ENCODE data around the gene ANKS1A. TPM values are rescaled to one million over a fixed set of nuclear protein-coding genes. Genes with fewer than 3 reads are reported as not detected.
A peak's percentile ranks its signal among the peaks of the same experiment; 100 is the strongest.

ANKS1A gene
- polyA plus RNA-seq, 3 donors: 1.7 to 8.0 (median 3.1) TPM

DNA sequence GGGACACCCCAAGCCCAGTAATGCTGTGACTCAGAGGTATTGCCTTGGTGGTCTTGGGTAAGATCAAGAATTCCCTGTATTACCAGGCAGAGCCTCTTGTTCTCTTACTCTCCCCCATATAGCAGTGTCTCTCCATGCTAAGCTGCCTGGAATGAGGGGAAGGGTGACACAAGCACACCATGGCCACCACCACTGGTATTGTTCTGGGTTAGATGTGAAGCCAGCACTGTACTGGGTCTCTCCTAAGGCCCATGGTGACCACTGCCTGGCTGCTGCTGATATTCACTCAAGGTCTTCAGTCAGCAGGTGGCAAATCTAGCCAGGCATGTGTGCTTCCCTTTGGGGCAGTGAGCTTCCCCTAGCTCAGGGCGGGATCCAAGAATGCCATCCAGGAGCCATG, 37.7 kb upstream of the ANKS1A start:
- TF ChIP-seq, protein P1, sequence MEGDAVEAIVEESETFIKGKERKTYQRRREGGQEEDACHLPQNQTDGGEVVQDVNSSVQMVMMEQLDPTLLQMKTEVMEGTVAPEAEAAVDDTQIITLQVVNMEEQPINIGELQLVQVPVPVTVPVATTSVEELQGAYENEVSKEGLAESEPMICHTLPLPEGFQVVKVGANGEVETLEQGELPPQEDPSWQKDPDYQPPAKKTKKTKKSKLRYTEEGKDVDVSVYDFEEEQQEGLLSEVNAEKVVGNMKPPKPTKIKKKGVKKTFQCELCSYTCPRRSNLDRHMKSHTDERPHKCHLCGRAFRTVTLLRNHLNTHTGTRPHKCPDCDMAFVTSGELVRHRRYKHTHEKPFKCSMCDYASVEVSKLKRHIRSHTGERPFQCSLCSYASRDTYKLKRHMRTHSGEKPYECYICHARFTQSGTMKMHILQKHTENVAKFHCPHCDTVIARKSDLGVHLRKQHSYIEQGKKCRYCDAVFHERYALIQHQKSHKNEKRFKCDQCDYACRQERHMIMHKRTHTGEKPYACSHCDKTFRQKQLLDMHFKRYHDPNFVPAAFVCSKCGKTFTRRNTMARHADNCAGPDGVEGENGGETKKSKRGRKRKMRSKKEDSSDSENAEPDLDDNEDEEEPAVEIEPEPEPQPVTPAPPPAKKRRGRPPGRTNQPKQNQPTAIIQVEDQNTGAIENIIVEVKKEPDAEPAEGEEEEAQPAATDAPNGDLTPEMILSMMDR (IDR thresholded peaks at IDR 0.05): no peak
- intact Hi-C loops (cut with micrococcal nuclease): no loop called here
- H3K79me2 ChIP-seq (ENCODE audit: insufficient read depth, low read length): peaks cover 3% of the 10 kb centered on the region
- H3K27ac ChIP-seq (ENCODE audit: low read depth in 1 of 2, low read length in 2 of 2): no peak overlapping the region
- no peaks in the 10 kb centered on the region for H3K27me3 Mint-ChIP-seq (ENCODE audit: low read depth in 3 of 3)
- peak in 1 of 3 donors; percentile 15 for DNase-seq
- peaks cover 35 to 68% of the 10 kb centered on the region in 2 donors for H3K36me3 ChIP-seq (replicated peaks in 1 of 2; ENCODE audit: control insufficient read depth in 1 of 2, insufficient read depth in 2 of 2, low read length in 2 of 2)
- no peaks in the 10 kb centered on the region for H4K20me1 ChIP-seq (ENCODE audit: insufficient read depth, low read length)
- no peak overlapping the region for H3K4me2 ChIP-seq (replicated peaks; ENCODE audit: extremely low read depth, low read length, poor library complexity, severe bottlenecking)
- H3K9ac ChIP-seq (ENCODE audit: insufficient read depth, low read length, poor library complexity, severe bottlenecking): no peak overlapping the region
- peak overlapping the region in 2 of 7 donors; percentile 27 to 56 for H3K27ac Mint-ChIP-seq
- H3K27me3 ChIP-seq (ENCODE audit: control insufficient read depth in 2 of 2, insufficient read depth in 2 of 2, low read length in 2 of 2): no peaks in the 10 kb centered on the region
- H3K36me3 Mint-ChIP-seq: peaks cover 63 to 70% of the 10 kb centered on the region in 2 donors
- no peaks in the 10 kb centered on the region for H3K9me3 Mint-ChIP-seq
- no peak overlapping the region for H2AFZ ChIP-seq (ENCODE audit: insufficient read depth, low read depth, low read length, poor library complexity, severe bottlenecking)
- H3K4me1 ChIP-seq (ENCODE audit: control insufficient read depth in 1 of 2, insufficient read depth in 2 of 2, low read length in 2 of 2): no peaks in the 10 kb centered on the region
- WGBS (ENCODE audit: insufficient coverage): 88% methylated on average over 1 of the region's 1 CpG
- no peaks in the 10 kb centered on the region for H3K9me3 ChIP-seq (replicated peaks in 1 of 2; ENCODE audit: control insufficient read depth in 1 of 2, insufficient read depth in 1 of 2, low read length in 2 of 2)
- no peak overlapping the region for H3K4me3 Mint-ChIP-seq
- peaks cover 4% of the 10 kb centered on the region for H3K4me1 Mint-ChIP-seq
- H3K4me3 ChIP-seq (replicated peaks in 1 of 3; ENCODE audit: low read depth in 2 of 3, low read length in 3 of 3): no peak overlapping the region

DNA sequence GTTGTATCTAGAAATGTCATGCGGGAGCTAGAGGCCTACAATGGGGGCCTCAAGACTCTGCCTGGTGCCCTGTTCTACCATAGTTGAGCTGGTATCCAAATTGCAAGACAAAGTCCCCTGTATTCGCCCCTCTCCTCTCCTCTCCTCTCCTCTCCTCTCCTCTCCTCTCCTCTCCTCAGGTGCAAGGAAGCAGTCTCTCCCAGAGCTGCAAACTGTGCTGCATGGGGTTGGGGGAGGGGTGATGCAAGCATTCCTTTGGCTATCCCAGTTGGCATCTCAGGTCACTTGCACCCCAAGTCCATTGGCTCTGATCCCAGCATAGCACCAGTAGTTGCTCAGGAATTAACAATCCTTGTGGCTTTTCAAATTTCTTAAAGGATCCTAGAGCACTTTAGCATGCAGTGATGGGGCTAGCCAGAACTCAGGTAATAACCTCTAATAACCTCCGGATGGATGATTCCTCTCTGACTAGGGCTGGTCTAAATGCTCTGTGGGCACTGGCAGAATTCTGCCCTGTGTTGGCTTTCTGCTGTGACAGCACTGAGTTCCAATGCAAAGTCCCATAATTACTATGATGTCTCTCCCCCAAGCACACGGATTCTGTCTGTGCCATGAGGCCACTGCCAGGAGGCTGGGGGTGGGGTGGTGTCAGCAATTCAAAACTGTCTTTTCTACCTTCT, 36.5 kb upstream of the ANKS1A start:
- H3K36me3 Mint-ChIP-seq: peaks cover 70 to 74% of the 10 kb centered on the region in 2 donors
- no peaks in the 10 kb centered on the region for H3K4me1 ChIP-seq (ENCODE audit: control insufficient read depth in 1 of 2, insufficient read depth in 2 of 2, low read length in 2 of 2)
- no peaks in the 10 kb centered on the region for H3K9me3 ChIP-seq (replicated peaks in 1 of 2; ENCODE audit: control insufficient read depth in 1 of 2, insufficient read depth in 1 of 2, low read length in 2 of 2)
- H4K20me1 ChIP-seq (ENCODE audit: insufficient read depth, low read length): no peaks in the 10 kb centered on the region
- H3K4me1 Mint-ChIP-seq: peaks cover 4% of the 10 kb centered on the region
- peaks cover 3% of the 10 kb centered on the region for H3K79me2 ChIP-seq (ENCODE audit: insufficient read depth, low read length)
- no peak overlapping the region for H3K4me3 ChIP-seq (replicated peaks in 1 of 3; ENCODE audit: low read depth in 2 of 3, low read length in 3 of 3)
- no peak overlapping the region for H3K27ac ChIP-seq (ENCODE audit: low read depth in 1 of 2, low read length in 2 of 2)
- H3K4me3 Mint-ChIP-seq: no peak overlapping the region
- TF ChIP-seq, protein P1 (IDR thresholded peaks at IDR 0.05): no peak
- H3K9ac ChIP-seq (ENCODE audit: insufficient read depth, low read length, poor library complexity, severe bottlenecking): no peak overlapping the region
- DNase-seq: no peak
- WGBS (ENCODE audit: insufficient coverage): 95% methylated on average over 2 of the region's 4 CpGs
- no peaks in the 10 kb centered on the region for H3K27me3 ChIP-seq (ENCODE audit: control insufficient read depth in 2 of 2, insufficient read depth in 2 of 2, low read length in 2 of 2)
- intact Hi-C loops (cut with micrococcal nuclease): no loop called here
- no peak overlapping the region for H2AFZ ChIP-seq (ENCODE audit: insufficient read depth, low read depth, low read length, poor library complexity, severe bottlenecking)
- H3K9me3 Mint-ChIP-seq: no peaks in the 10 kb centered on the region
- H3K4me2 ChIP-seq (replicated peaks; ENCODE audit: extremely low read depth, low read length, poor library complexity, severe bottlenecking): no peak overlapping the region
- H3K27ac Mint-ChIP-seq: peak overlapping the region in 1 of 7 donors; percentile 46
- no peaks in the 10 kb centered on the region for H3K27me3 Mint-ChIP-seq (ENCODE audit: low read depth in 3 of 3)
- peaks cover 46 to 79% of the 10 kb centered on the region in 2 donors for H3K36me3 ChIP-seq (replicated peaks in 1 of 2; ENCODE audit: control insufficient read depth in 1 of 2, insufficient read depth in 2 of 2, low read length in 2 of 2)

Measured in CD14-positive monocyte (primary cell).